ENCODE data around the gene PLXNA2.

PLXNA2 gene

DNA sequence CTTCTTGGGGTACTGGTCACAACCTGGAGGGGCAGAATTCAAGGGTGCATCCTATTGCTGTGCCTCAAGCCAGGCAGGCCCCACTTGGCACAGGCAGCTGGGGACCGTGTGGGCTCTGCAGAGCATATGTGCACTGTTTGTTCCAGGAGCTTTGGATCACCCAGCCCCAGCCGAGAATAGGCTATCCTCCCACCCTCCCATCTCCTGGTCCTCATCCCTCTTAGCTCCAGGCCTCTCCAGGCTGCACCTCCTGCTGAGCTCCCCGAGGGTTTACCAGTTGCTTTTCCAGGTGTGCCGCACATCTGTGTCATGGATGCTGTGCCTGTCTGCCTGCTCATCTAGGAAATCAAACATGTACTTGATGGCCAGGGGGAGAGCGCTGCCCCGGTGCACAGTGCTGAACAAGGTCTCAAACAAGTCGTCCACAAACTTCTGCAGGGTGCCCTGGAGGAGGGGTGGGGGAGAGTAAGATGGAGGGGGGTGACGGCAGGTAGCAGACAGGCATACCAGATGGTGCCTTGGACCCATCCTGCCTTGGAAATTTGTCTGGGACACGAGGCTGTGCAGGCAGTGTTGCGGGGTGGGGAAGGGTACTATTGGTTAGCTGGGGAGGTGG lies 212.8 kb downstream of the PLXNA2 start:
- Histone ChIP-seq H2AFZ (ENCODE audit: low read depth, low read length) (no peak overlapping the region), H3K27ac (ENCODE audit: low read length) (no peak overlapping the region), H3K79me2 (ENCODE audit: low read length) (no peaks in the 10 kb centered on the region), H3K4me3 (ENCODE audit: low read length) (no peak overlapping the region), H3K9ac (ENCODE audit: low read length) (no peak overlapping the region), H3K4me2 (ENCODE audit: low read length) (no peak overlapping the region), H3K27me3 (ENCODE audit: low read depth, low read length) (no peaks in the 10 kb centered on the region), H3K4me1 (ENCODE audit: low read length) (no peaks in the 10 kb centered on the region), H3K9me3 (ENCODE audit: insufficient read depth, low read length) (no peaks in the 10 kb centered on the region), H4K20me1 (ENCODE audit: insufficient read depth, low read length) (no peaks in the 10 kb centered on the region), H3K36me3 (replicated peaks; ENCODE audit: low read depth, low read length) (peaks cover 10% of the 10 kb centered on the region)
- TF ChIP-seq CTCF (IDR thresholded peaks at IDR 0.05; ENCODE audit: low read depth, low read length) = no peak
- TF ChIP-seq EZH2phosphoT487 (IDR thresholded peaks at IDR 0.05; ENCODE audit: low read depth) = no peak

GRCh38 chr1:208030288-208031091 lies 213.7 kb downstream of the PLXNA2 start:
- Histone ChIP-seq H2AFZ (ENCODE audit: low read depth, low read length) (no peak overlapping the region), H3K4me2 (ENCODE audit: low read length) (no peak overlapping the region), H3K79me2 (ENCODE audit: low read length) (no peaks in the 10 kb centered on the region), H3K9me3 (ENCODE audit: insufficient read depth, low read length) (no peaks in the 10 kb centered on the region), H3K27ac (ENCODE audit: low read length) (no peak overlapping the region), H3K4me1 (ENCODE audit: low read length) (no peaks in the 10 kb centered on the region), H3K4me3 (ENCODE audit: low read length) (no peak overlapping the region), H3K27me3 (ENCODE audit: low read depth, low read length) (no peaks in the 10 kb centered on the region), H3K9ac (ENCODE audit: low read length) (no peak overlapping the region), H3K36me3 (replicated peaks; ENCODE audit: low read depth, low read length) (peaks cover 11% of the 10 kb centered on the region), H4K20me1 (ENCODE audit: insufficient read depth, low read length) (no peaks in the 10 kb centered on the region)
- no peak for TF ChIP-seq CTCF (IDR thresholded peaks at IDR 0.05; ENCODE audit: low read depth, low read length)
- no peak for TF ChIP-seq EZH2phosphoT487 (IDR thresholded peaks at IDR 0.05; ENCODE audit: low read depth)

GRCh38 chr1:208029381-208030287 lies 214.6 kb downstream of the PLXNA2 start:
- H2AFZ ChIP-seq (ENCODE audit: low read depth, low read length) = no peak overlapping the region
- no peaks in the 10 kb centered on the region for H3K79me2 ChIP-seq (ENCODE audit: low read length)
- H3K27ac ChIP-seq (ENCODE audit: low read length) = no peak overlapping the region
- TF ChIP-seq CTCF (IDR thresholded peaks at IDR 0.05; ENCODE audit: low read depth, low read length) = no peak
- TF ChIP-seq EZH2phosphoT487 (IDR thresholded peaks at IDR 0.05; ENCODE audit: low read depth) = no peak
- H3K4me3 ChIP-seq (ENCODE audit: low read length) = no peak overlapping the region
- no peaks in the 10 kb centered on the region for H3K27me3 ChIP-seq (ENCODE audit: low read depth, low read length)
- no peaks in the 10 kb centered on the region for H4K20me1 ChIP-seq (ENCODE audit: insufficient read depth, low read length)
- H3K9ac ChIP-seq (ENCODE audit: low read length) = no peak overlapping the region
- peaks cover 12% of the 10 kb centered on the region for H3K36me3 ChIP-seq (replicated peaks; ENCODE audit: low read depth, low read length)
- no peaks in the 10 kb centered on the region for H3K4me1 ChIP-seq (ENCODE audit: low read length)
- H3K9me3 ChIP-seq (ENCODE audit: insufficient read depth, low read length) = no peaks in the 10 kb centered on the region
- no peak overlapping the region for H3K4me2 ChIP-seq (ENCODE audit: low read length)

DNA sequence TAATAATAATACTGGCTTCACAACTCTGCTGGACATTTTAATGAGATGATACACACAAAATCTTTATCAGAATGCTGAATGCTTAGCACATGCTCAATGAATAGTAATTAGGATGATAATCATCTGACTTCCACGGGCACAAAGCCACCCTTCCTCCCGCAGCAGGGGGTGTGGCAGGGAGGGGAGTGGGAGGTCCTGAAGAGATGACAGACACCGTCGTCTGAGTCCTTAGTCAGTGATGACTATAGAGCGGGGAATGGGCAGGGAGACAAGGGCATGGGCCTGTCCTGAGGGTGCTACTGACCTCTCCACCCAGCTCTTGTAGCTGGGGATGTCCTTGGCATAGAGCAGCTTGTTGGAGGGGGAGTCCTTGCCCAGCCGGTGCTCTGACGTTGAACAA lies 215.7 kb downstream of the PLXNA2 start:
- no peaks in the 10 kb centered on the region for H3K9me3 ChIP-seq (ENCODE audit: insufficient read depth, low read length)
- no peak overlapping the region for H3K4me2 ChIP-seq (ENCODE audit: low read length)
- H3K27me3 ChIP-seq (ENCODE audit: low read depth, low read length) = no peaks in the 10 kb centered on the region
- no peak overlapping the region for H2AFZ ChIP-seq (ENCODE audit: low read depth, low read length)
- H4K20me1 ChIP-seq (ENCODE audit: insufficient read depth, low read length) = no peaks in the 10 kb centered on the region
- no peaks in the 10 kb centered on the region for H3K4me1 ChIP-seq (ENCODE audit: low read length)
- H3K9ac ChIP-seq (ENCODE audit: low read length) = no peak overlapping the region
- no peaks in the 10 kb centered on the region for H3K79me2 ChIP-seq (ENCODE audit: low read length)
- H3K4me3 ChIP-seq (ENCODE audit: low read length) = no peak overlapping the region
- TF ChIP-seq CTCF (IDR thresholded peaks at IDR 0.05; ENCODE audit: low read depth, low read length) = no peak
- TF ChIP-seq EZH2phosphoT487 (IDR thresholded peaks at IDR 0.05; ENCODE audit: low read depth) = no peak
- H3K27ac ChIP-seq (ENCODE audit: low read length) = no peak overlapping the region
- peaks cover 9% of the 10 kb centered on the region for H3K36me3 ChIP-seq (replicated peaks; ENCODE audit: low read depth, low read length)
